Left lobe of liver (tissue), 2 donors: ENCODE measurements around the gene ROBO1. TPM values are rescaled to one million over a fixed set of nuclear protein-coding genes. Genes with fewer than 3 reads are reported as not detected.

Source experiments
- ATAC-seq: fragments of 200-7000 bp; cut with Tn5 transposase; one replicate; pipeline ENCODE4 v1.9.1; 2020; ENCODE audit warnings: mild to moderate bottlenecking, moderate library complexity
- DNase-seq: peaks from one replicate; pipeline ENCODE4 v3.0.0-alpha.2; 2020; ENCODE audit warnings: low spot score
- total RNA-seq: library from RNA; stranded (reverse); gene quantifications from one replicate; pipeline ENCODE4 v1.2.1, GENCODE V29; 2021
- donor health status: DM: no; HTN: no; CAD: no; lungs with moderate emphysema.
- donor health status: DM: no; HTN: yes; CAD: no.

ROBO1 gene
- total RNA-seq, 1 donor from 2014 or later = 3.1 TPM

DNA sequence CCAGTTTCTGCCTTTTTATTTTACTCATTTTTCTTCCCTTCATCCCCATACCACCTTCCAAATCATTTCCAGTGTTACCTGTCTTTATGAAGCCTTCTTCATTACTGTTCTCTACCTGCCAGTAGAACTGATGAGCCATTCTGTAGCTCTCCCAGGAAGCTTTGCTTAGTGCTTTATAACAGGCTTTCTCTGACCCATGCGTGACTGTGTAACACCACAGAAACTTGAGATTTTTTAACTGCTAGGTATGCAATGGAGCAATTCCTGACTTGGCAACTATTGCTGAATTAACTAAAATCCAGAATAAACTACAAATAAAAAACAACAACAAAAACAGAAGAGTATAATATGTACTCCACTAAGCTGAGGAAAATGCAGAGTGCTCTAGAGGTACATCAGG lies 289.2 kb downstream of the ROBO1 start:
- ATAC-seq (no peak), DNase-seq (no peak)

DNA sequence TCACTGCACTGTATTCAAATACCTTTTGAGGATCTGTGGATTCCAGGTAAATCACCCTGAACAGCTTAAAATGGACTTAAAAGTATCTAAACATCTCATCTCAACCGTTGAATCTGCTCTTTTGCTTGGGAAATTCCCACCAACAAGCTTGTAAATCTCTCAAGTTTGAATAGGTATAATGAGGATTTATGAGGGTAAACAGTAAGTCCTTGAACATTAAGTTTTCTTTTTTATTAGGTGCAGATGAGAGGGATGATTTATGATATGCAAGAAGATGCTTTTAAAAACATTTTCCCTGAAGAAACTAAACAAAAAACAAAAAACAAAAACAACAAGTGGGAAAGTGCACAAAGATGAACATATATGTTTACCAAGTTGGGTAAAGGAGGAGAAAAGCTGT lies 290.6 kb downstream of the ROBO1 start:
- DNase-seq (no peak), ATAC-seq (no peak)

- ATAC-seq (no peak), DNase-seq (no peak)
These were observed 293.8 kb downstream of the ROBO1 start for GRCh38 chr3:79473993-79474392.

DNA sequence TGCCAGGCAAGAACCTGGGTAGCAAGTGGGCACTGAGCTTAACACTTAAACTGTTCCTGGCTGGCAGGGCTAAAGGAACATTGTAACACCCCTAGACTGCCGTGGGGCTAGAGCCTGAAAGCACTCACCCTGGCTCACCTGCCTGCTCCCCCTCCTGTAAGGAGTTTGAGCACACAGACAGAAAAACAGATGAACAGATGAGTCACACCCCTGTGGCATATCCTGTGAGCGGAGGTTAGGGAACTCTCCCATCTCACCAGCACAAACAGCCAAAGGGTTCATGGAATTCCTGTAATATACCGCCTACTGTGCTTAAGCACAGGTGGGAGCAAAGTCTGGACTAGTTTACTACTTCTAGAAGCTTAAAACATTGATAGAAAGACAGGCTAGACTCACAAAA lies 300.1 kb downstream of the ROBO1 start:
- no peak for DNase-seq
- no peak for ATAC-seq

DNA sequence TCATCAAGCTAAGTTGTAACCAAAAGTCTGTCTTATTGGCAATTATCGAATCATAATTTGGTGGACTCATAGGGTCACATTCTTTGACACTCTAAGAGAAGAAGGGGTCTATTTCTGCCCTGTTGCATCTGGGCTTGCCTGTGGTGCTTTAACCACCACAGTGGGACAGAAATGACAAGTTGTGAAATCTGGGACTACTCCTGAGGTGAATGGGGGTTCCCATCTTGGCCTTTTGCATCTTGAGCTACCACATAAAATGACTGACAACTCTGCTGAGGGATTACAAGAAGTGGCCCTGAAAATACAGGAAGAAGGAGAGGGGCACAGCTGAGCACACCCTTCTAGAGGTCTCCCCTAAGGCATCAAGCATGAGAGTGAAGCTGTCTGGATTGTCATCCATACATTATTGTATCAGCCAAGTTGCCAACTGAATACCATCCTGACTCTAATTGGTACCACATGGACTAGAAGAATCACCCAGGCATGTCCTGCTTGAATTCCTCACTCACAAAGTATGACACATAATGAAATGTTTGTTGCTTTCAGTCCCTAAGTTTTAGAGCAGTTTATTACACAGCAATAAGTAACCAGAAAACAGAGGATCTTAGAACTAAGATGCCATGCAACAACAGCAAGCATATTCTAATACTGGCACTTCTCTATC lies 306.5 kb downstream of the ROBO1 start:
- DNase-seq (no peak), ATAC-seq (no peak)

DNA sequence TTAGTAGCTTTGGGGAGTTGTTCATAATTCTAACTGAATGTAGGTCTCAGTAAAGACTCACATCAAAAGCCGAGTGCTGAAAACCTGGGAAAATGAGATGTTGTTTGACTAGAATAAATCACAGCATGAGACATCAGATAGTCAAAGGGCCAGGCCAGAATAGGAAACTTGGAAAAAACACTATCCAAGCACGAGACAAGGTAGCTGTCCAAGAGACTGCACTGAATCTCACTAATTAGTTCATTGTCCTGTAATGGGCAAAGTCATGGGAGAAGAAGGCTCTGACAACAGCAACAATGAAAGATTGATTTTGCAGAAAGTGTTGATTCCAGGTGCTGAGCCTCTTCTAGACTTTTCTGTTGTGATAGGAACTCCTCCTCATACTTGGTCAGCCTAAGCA lies 314.2 kb downstream of the ROBO1 start:
- no peak for ATAC-seq

GRCh38 chr3:79436387-79436786 lies 331.4 kb downstream of the ROBO1 start:
- ATAC-seq = no peak
- no peak for DNase-seq

More for the DNA sequence above, 314.2 kb downstream of the ROBO1 start:
- no peak for DNase-seq

GRCh38 chr3:79427081-79427480 lies 340.7 kb downstream of the ROBO1 start:
- no peak for ATAC-seq

GRCh38 chr3:79424811-79425210 lies 343.0 kb downstream of the ROBO1 start:
- ATAC-seq (no peak), DNase-seq (no peak)

More at GRCh38 chr3:79427081-79427480, 340.7 kb downstream of the ROBO1 start:
- no peak for DNase-seq

DNA sequence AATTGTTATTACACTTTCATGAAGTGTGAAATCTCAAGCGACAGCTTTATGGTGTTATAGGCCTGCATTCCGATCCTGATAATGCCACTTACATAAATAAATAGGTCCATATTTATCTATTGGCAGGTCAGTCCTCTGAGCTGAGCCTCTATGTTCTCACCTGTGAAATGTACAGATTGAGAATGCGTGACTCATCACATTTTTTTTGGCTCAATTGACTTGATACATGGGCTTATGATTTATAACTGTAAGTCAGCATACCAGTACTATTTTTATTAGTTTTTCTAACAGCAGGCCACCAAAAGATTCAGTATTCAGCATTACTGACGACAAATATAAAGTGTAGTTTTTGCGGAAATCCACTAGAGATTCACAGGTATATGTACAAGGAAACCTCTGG lies 344.4 kb downstream of the ROBO1 start:
- no peak for ATAC-seq
- no peak for DNase-seq

- ATAC-seq = no peak
- no peak for DNase-seq
These were observed 346.5 kb downstream of the ROBO1 start for GRCh38 chr3:79421273-79421672.

GRCh38 chr3:79418855-79419621 lies 348.8 kb downstream of the ROBO1 start:
- DNase-seq = no peak
- no peak for ATAC-seq

- DNase-seq (no peak), ATAC-seq (no peak)
These were observed 352.4 kb downstream of the ROBO1 start for GRCh38 chr3:79415356-79415755.

DNA sequence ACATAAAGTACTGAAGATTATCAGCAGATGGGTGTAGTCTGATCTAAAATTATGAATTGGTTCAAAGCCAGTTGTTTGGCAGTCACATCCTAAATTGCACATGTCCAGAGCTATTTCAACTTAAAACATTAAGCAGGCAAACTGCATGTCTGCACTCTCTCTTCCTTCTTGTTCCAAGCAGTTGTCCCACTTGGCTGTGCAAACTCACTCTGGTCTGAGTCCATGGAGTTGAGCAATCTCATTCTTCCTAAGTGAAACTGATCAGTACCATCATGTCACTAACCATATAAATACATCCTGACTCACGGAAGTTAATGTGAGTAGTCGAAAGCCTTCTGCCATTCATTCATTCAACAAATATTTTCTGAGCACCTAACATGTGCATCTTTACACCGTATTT lies 353.0 kb downstream of the ROBO1 start:
- ATAC-seq = peak; percentile 90

GRCh38 chr3:79414035-79414434 lies 353.8 kb downstream of the ROBO1 start:
- DNase-seq = no peak
- ATAC-seq = peak; percentile 74

More for the DNA sequence above, 353.0 kb downstream of the ROBO1 start:
- peak; percentile 65 for DNase-seq

DNA sequence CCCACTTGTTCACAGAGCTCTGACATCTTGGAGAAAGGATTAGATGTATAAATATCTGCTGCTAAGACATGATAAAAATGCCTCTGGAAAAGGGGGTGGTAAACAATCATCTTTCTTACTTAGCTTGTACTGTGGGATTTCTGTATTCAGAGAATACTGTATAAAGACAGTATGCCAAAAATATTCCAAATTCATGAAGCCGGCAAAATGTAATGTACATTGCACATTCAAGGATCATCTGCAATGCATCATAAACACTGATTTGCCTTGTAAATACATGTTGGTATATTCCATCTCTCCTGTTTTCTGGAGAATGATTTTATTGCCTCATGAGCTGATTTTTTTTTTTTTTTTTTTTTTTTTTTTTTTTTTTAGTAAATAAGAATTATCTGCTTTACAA lies 355.3 kb downstream of the ROBO1 start:
- ATAC-seq (no peak), DNase-seq (no peak)

- DNase-seq (no peak), ATAC-seq (peak; percentile 71)
These were observed 357.2 kb downstream of the ROBO1 start for GRCh38 chr3:79410617-79411016.

- ATAC-seq = no peak
These were observed 357.7 kb downstream of the ROBO1 start for GRCh38 chr3:79410136-79410535.

GRCh38 chr3:79406175-79406574 lies 361.6 kb downstream of the ROBO1 start:
- ATAC-seq = no peak
- DNase-seq = no peak

More at GRCh38 chr3:79410136-79410535, 357.7 kb downstream of the ROBO1 start:
- no peak for DNase-seq

DNA sequence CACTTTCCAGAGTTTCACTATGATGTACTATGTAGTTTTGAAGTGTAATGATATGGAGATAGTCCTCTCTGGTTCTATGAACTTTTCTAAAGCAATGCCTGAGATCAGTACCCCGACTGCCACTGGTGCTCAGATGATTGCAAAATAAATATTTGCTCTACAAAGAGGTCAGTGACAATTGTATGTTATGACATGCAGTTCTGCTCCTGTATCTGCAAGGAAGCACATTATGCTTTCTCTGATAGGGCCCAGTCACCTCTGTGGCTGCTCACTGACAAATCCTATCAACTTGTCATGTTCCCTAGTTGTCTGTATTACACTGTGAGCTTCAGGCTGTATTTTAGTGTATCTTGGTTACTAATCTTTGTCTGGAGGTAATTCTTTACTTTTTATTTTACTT lies 362.6 kb downstream of the ROBO1 start:
- DNase-seq (peak; percentile 44), ATAC-seq (peak; percentile 99)

GRCh38 chr3:79396595-79396994 lies 371.2 kb downstream of the ROBO1 start:
- DNase-seq (no peak), ATAC-seq (no peak)

DNA sequence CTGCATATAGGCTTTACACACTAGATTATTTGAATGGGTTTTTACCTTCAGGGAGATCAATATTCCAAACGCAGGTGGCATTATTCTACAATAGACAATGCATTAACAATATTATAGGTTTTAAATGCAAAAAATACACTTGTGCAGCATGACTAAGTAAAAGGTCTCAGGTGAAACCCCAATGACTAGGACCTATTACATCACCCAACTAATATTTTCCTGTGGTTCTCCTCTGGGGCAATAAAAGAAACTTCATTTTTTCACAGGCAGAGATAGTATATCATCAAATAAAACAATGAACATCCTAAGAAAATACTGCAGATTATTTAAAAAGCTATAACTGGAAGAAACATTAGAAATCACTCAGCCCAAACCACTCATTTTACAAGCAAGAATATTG lies 375.3 kb downstream of the ROBO1 start:
- no peak for ATAC-seq

More for the DNA sequence above, 375.3 kb downstream of the ROBO1 start:
- no peak for DNase-seq
